Measurements from ENCODE around the gene BICC1. TPM values are rescaled to one million over a fixed set of nuclear protein-coding genes. Genes with fewer than 3 reads are reported as not detected.

BICC1 gene
- polyA plus RNA-seq, 3 donors: 4.6 to 20.8 (median 8.6) TPM

DNA sequence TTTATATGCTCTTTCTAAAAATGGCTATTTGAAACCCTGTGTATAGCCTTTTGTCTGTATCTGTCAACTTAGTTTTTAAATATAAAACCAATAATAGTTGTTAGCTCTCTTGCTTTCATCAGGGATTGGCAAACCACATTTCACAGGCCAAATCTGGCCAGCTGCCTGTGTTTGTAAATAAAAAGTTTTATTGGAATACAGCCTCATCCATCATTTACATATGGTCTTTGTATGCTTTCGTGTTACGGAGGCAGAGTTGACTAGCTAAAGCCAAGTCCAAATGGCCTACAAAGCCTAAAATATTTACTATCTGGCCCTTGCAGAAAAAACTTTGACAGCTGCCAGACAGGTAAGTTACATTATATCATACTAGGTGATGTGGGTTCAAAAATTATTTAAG lies 235.0 kb downstream of the BICC1 start:
- 72 to 86% (median 73%) methylated on average over 2 of the region's 2 CpGs for WGBS, 3 donors
- no peak overlapping the region for H3K27ac ChIP-seq (ENCODE audit: low read depth, low read length)

DNA sequence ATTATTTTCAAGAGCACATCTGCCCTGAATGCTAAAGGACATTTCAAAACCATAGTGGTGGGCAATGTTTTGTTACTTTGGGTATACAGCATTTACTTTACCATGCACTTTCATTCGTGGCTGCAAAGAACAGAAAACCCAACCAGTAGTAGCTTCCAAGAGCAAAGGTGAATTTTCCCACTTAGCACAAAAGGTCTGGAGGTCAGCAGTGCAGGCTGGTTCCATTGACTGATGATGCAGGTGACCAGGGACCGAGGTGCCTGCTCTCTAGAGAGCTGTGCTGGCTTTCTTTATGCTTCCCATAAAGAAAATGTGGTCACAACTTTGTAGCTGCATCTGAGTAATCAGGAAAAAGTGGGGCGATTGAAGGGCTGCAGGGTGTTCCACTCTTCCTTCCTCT lies 240.0 kb downstream of the BICC1 start:
- WGBS, 3 donors: 71 to 72% (median 72%) methylated on average over 3 of the region's 3 CpGs
- no peak overlapping the region for H3K27ac ChIP-seq (ENCODE audit: low read depth, low read length)

DNA sequence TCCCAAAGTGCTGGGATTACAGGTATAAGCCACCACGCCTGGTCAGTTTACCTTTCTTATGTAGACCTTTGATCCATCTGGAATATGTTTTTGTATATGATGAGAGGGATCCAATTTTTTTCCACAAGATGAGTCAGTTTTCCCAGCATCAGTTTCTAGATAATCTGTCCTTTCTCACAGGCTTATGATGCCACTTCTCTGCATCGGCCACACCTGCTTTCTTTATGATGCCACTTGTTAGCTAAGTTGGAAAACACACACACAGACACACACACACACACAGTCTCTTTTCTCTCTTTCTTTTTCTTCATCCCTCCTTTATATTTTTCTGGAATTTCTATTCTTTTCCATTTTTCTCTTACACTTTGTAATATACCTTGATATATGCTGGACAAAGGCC lies 240.8 kb downstream of the BICC1 start:
- WGBS, 3 donors: 92 to 94% (median 94%) methylated on average over 2 of the region's 2 CpGs
- H3K27ac ChIP-seq (ENCODE audit: low read depth, low read length): no peak overlapping the region

DNA sequence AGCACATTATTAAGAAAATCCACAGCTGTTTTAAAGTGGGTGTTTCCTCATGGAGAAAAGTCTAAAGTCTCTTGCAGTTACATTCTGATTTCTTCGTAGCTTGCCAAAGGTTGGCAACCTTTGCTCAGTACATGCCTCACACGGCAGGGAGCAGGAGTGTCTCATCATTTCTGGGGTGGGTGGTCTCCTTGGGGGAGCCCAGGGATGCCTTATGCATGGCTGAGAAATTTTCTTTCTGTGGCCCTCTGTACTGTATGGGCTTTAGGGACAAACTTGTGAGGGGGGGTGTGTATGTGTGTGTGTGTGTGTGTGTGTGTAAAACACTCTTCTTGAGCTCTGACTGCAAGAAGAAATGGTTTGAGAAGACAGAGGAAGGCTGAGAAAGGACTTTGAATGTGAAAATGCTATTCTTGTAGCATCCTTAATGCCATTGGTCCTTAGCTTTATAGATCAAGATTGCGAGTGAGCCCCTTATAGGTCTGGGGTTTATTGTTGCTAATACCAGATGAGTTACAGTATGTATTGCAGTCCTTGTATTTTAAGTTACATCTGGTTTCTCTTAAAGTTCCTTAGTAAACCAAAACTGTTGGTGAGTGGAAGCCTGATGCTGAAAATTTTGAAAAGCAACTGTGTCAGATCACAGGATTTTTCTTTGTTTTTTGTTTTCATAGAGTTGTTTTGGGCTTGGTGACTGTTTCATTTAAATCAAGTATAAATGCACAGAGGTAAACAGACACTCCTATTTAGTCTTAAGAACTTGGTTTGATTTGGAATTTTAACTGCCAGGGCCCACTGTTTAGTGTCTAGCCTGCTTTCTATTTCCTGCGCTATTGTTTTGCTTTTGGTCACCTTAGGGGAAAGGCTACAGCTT lies 242.0 kb downstream of the BICC1 start:
- H3K27ac ChIP-seq (ENCODE audit: low read depth, low read length): no peak overlapping the region
- WGBS, 3 donors: 64 to 68% (median 68%) methylated on average over 4 of the region's 4 CpGs

DNA sequence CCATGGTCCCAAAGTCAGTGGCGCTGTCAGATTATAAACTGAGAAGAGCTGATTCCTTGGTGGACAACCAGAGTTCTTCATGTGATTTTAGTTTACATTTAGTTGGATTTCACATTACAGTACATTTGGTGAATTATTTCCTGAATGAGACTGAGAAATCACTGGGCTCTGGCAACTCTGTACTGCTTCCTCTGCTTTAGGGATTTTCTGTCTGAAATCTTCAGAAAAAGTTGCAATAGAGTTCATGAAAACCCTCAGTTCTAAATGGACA lies 242.6 kb downstream of the BICC1 start:
- H3K27ac ChIP-seq (ENCODE audit: low read depth, low read length): no peak overlapping the region
- WGBS, 3 donors: 89 to 100% (median 94%) methylated on average over 1 of the region's 1 CpG

DNA sequence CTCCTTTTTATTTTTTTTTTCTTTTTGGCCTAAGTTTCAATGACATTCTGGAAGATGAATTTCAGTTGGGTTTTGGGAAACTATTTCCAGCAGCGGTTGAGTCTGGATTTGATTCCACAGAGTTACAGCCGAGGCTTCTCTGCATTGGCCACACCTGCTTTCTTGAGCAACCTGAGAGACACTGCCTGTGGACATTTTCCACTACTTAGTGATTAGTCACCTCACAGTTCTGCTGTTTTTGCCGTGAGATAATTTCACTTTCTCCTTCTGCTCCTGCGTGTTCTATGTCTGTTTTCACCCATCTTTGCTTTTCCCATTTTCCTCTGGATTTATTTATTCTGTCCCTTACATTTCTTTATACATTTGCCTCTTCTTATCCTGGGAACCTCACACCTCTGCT lies 243.0 kb downstream of the BICC1 start:
- 43 to 52% (median 45%) methylated on average over 4 of the region's 4 CpGs for WGBS, 3 donors
- no peak overlapping the region for H3K27ac ChIP-seq (ENCODE audit: low read depth, low read length)

DNA sequence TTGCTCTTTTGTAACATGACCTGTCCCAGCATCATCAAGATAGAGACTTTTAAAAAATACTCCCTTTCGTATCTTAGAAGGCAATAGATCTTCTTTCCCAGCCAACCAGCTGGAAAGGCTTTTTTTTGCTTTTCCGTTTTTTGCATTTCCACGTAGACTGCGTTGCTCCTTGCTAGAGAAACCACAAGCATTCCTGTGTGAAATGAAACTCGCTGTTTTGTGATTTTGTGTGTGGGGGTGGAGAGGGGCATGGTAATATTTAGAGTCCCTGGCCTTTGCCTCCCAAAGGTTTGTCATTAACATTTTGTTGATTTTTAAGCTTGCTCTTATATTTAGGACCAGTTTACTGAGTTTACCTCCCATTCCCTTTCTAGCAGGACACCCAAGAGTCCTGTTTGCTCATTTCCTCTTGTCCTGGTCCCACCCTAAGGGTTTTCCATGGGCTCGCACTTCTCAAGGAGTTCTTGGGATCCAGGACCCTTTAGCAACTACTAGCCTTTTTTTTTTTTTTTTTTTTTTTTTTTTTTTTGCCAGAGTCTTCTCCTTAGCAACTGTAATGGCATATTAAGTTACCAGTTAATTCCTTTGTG lies 243.6 kb downstream of the BICC1 start:
- no peak overlapping the region for H3K27ac ChIP-seq (ENCODE audit: low read depth, low read length)
- 28 to 56% (median 33%) methylated on average over 6 of the region's 6 CpGs for WGBS, 3 donors

DNA sequence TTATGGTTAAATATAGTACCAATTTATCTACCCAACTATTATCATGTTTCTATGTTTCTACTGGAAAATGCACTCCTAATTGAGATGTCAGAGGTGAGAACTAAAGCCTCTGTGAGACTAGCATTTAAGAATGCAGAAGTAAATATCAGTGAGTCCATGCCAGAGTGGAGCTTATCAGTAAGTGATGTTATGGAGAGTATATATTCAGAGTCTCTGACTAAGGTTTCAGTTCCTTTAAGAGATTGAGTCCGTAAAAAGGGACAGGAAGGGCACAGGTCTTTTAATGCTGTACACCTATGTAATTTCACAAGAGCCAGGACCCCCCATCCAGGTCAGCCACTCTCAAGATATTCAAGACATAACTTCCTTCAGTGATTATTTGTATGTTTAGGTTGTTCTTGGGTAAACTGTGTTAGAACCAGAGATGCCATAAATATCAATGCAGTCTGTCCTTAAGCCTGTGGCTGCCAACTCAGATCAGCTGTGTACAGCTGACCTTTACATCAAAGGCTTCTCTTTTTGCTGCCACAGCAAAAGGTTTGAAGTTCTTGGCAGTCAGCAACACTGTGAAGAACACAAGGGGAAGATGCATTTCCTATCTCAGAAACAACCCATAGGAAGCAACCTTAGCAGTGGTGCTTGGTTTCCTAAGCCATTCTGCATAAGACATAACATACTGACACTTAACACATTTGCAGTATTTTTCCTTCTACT lies 244.8 kb downstream of the BICC1 start:
- H3K27ac ChIP-seq (ENCODE audit: low read depth, low read length): no peak overlapping the region
- WGBS, 3 donors: 65 to 76% (median 70%) methylated on average over 1 of the region's 1 CpG

DNA sequence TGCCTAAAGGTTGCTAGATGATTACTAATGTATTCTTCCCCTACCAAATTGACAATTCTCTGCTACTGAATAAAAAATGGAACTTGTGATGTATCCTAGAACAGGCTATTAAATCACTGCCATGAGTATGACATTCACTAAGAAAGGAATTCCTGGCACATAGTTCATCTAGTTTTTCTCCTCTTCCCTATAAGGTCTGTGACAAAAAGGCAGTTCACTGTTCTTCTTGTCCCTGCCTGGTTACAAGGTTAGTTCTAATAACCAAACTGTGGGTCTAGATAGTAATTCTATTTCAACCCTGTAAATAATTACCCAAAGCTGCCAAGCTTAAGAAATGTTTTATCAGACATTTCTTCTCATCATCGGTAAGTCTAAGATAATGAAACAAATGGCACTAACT lies 245.6 kb downstream of the BICC1 start:
- WGBS, 3 donors: 16 to 72% (median 60%) methylated on average over 1 of the region's 1 CpG
- no peak overlapping the region for H3K27ac ChIP-seq (ENCODE audit: low read depth, low read length)

DNA sequence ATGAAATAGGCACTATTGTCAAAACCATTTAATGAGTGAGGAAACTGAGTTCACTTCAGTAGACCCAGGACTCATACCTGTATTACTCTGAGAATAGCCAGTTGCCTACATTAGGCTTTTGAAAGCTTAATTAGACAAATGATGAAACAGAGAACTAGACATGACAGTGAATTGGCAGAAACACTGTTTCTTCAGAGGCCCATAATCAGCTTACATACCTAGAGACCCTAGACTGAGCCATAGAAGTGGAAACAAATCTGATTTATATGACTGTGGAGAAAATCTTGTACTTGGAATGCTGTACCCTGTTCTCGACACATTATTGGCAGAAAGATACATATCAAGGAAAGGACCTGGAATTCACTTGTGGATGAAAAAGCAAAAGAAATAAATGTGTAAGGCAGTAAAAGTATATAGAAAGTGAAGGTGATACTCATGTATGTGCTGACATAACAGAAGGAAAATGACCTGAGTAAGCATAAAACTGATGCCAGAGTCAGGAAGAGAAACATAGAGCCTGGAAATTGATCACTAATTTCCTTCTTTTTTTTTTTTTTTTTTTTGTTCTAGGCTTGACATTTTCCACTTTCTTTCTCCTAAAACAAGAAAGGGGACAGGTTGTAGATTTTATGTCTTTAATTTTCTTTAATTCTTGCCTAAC lies 251.5 kb downstream of the BICC1 start:
- WGBS, 3 donors: 83 to 88% (median 84%) methylated on average over 1 of the region's 1 CpG
- H3K27ac ChIP-seq (ENCODE audit: low read depth, low read length): no peak overlapping the region

DNA sequence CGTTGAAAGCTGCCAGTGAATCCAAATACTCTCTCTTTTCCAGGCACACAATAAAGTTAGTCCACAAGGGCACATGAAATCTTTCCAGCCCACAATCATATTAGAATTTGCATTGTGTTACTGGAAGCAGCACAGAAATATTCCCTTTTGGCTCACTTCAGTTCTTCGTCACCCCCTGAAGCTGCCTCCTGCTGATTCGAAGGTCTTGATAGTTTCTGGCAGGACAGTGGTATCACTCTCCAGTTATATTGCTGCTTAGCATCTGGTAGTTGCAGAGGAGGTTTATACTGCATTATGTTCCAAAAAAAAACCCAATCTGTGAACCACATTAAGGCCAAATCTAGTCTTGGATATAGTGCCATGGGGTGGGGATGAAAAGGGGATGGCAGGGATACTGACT lies 253.2 kb downstream of the BICC1 start:
- 69 to 78% (median 71%) methylated on average over 3 of the region's 3 CpGs for WGBS, 3 donors
- no peak overlapping the region for H3K27ac ChIP-seq (ENCODE audit: low read depth, low read length)

DNA sequence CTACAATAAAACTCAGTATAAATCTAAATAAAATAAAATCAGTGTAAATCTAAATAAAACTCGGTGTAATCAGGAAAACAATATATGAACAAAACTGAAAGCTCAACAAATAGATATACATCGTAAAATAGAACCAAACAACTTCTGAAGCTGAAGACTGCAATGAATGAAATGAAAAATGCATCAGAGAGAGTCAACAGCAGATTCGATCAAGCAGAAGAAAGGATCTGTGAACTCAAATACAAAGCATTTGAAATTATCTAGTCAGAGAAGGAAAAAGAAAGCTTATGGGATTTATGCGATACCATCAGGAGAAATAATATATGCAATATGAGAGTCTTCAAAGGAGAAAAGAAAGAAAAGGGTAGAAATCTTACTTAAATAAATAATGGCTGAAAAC lies 255.0 kb downstream of the BICC1 start:
- WGBS, 3 donors: 95 to 97% (median 95%) methylated on average over 4 of the region's 4 CpGs
- no peak overlapping the region for H3K27ac ChIP-seq (ENCODE audit: low read depth, low read length)

DNA sequence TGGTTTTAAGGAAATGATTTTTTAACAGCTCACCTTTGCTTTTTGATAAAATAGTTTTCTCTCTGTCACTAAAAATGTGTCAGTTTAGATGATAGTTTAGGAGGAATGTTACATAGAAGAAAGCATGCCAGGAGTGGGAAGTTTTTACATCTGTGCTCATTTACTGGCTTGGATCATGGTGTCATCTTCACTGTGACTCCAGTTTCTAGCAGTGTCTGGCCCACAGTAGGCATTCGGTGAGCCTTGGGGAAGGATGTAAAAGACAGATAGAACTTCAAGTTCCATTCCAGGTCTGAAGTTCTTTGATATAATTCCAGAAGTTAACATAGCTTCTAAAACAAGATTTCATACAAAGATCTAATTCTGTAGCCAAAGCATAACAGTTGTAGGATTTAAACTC lies 259.2 kb downstream of the BICC1 start:
- H3K27ac ChIP-seq (ENCODE audit: low read depth, low read length): no peak overlapping the region
- 56 to 72% (median 57%) methylated on average over 1 of the region's 1 CpG for WGBS, 3 donors

DNA sequence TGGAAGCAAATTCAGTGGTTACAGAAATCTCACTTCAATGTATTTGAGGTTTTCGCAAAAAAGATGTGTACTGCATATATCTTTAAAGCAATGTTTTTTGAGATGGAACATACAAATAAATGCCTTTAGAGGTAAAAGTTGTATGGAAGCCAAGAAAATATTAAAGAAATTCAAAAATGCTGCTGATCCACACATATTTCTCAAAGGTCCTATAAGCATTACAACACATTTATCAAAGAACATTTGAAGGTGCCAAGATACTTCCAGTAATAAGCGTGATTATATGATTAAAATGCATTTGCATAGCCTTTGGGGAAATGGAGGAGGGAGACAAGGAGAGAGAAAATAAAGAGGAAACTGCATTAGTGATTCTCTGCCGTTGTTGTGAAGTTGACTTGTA lies 260.1 kb downstream of the BICC1 start:
- WGBS, 3 donors: 58 to 72% (median 63%) methylated on average over 3 of the region's 3 CpGs
- no peak overlapping the region for H3K27ac ChIP-seq (ENCODE audit: low read depth, low read length)

DNA sequence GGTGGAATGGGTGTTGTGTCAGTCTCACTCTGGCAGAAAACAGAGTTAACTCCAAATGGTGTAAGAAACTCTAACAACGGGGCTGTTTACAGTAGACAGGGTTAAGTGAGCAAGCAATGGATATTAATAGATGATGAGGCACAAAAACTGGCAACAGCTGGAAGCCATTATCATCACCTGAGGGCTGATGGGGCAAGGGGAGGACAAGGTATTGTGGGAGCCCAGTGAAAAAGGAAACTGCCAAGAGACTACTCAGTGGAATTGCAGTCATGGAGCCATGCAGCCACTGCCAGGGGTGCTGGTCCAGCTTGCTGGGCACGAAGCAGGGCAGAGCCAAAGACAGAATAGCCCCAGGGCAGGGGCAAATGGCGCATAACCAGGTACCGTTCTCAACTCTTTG lies 260.7 kb downstream of the BICC1 start:
- no peak overlapping the region for H3K27ac ChIP-seq (ENCODE audit: low read depth, low read length)
- WGBS, 3 donors: 76 to 86% (median 79%) methylated on average over 4 of the region's 4 CpGs

DNA sequence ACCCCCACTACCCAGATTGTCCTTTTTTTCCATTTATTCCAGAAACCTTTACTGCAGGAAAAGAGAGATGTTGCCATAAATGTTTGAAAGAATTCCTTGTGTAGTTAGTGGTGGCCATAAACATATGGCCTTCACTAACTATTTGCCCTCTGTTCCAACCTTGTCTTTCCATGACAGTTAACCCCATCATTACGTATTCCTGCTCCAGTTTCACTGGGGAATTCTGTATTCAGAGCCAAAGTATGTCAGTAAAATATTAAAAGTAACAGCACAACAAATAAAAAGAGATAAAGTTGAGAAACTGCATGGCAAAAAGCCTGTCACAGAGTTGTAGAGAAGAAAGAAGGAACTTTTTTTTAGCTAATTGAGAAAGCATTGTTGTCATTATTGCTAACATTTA lies 261.3 kb downstream of the BICC1 start:
- no peak overlapping the region for H3K27ac ChIP-seq (ENCODE audit: low read depth, low read length)
- WGBS, 3 donors: 37 to 59% (median 58%) methylated on average over 1 of the region's 1 CpG

DNA sequence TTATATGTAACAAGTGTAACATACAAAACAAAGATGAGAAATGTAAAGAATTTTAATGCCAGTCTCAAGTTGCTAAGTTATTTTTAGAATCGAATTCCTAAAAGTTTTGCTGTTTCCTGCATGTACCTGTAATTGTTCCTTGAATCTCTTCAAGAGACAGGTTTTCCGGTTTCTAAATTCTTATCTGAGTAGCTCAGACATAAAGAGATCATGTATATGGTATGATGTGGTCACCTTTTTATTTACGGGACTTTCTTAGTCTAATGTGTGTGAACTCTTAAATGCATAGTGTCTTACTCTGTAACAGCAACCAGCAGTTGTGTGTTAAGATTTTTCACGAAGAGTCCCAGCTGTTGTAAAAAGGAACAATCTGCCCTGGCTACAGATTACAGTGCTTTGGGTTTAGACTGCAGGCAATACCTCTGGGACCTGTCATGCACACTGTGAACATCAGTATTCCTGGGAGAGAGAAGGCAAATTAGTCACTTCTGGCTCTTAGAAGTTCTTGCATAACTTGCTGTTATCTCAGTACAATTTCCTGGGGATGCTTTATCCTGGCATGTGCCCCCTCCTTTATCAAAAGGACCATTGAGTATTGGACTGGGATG lies 263.4 kb downstream of the BICC1 start:
- H3K27ac ChIP-seq (ENCODE audit: low read depth, low read length): no peak overlapping the region
- 22 to 52% (median 27%) methylated on average over 4 of the region's 4 CpGs for WGBS, 3 donors

DNA sequence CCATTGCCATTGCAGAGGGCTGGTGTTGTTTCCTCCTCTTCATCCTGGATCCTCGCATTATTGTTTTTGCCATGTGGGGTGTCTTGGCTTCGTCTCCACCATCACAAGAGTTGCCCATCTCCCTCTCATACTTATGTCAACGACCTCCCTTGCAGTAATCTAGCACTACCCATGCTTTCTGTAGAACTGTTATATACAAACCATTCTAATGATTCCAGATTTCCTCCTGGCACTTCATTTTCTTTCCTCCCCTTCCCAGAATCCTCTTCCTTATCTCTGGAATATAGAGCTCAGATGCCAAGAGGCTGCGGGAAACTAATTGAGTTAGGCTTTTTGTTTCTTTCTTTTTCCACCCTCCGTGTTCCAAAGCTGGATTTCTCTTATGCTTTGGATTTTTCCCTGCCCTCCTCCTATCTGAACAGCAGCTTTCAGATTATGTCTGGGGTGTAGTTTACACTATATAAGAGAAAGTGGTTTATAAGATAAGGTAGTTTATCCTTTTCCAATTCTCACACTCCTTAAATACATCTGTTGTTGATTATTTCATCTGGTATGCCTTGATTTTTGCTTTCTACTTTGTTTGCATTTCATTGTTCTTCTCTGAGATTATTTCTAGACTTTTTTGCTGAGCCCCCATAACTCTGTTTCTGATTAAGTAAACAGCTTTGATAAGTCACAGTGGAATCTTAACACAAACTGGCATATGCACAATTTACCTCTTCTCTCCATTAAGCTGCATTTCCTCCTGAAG lies 264.1 kb downstream of the BICC1 start:
- no peak overlapping the region for H3K27ac ChIP-seq (ENCODE audit: low read depth, low read length)
- WGBS, 3 donors: 52 to 58% (median 56%) methylated on average over 5 of the region's 5 CpGs
